HG03064 (cell line): Measurements from ENCODE around the gene TTC13.
"Not testable (repeated sequence)": the region's sequence is repeated elsewhere in the genome, so short reads cannot be mapped to it uniquely, and the experiment has no call there.

Source experiments
- ATAC-seq: cut with Tn5 transposase; IDR thresholded peaks from one replicate; pipeline ENCODE4 v1.9.1; 2021; ENCODE audit warnings: low read depth; ENCODE audit not compliant: unreplicated experiment

TTC13 gene

DNA sequence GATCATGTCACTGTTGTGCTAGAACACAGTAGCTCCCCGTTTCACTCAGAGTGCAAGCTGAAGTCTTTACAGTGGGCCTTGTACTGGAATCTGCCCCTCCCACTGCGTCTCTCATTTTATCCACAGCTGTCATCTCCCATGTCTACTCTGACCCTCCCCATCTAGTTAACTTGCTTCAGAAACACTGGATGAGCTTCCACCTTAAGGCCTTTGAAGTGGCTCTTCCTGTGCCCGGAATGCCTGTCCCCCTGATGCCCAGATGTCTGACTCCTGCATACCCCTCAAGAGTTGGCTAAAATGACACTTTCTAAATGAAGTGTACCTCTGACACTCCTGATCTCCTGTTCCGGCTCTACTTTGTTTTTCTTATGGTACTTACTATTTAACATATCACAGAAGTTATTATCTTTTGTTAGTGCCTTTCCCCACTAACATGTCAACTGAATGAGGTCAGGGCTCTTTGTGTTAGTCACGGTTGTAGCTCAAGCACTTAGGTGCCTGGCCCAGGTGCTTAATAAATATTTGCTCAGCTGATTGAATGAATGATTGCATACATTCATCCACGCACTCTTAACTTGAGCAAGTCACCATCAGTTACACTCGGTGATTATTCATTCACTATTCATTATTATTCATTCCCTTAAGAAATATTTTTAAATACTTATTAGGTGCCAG is 13.6 kb upstream of the TTC13 start:
- ATAC-seq: no peak

DNA sequence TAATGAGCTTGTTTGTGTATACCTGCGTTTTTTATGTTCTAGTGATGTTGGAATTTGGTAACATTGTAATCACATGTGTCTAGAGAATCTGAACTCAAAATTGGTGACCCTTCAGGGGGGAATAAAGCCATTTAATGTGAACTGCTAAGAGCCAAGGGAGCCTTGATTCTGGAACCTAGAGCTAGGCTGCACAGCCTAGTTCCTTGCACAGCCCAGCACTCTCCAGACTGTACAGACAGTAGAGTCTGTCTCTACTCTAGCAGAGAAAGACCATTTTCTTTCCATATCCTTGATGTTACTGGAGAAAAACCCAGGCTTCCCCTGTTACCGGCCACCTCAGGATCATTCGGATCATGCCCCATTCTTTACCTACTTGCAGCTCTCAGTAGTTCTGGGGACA is 8.8 kb upstream of the TTC13 start:
- ATAC-seq: no peak

DNA sequence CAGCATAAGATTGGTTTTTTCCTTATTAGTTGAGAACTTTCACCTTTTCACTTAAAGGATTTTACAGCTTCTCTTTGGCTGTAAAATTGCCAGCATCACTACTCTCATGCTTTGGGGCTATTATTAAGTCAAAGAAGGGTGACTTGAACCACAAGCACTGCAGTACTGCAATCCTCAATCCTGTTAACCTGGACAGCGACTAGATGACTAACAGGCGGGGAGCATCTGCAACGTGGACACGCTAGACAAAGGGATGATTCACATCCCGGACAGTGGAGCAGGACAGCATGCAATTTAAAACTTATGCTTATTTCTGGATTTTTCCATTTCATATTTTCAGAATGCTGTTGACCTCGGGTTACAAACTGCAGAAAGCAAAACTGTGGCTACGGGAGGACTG is 8.3 kb upstream of the TTC13 start:
- ATAC-seq: no peak

DNA sequence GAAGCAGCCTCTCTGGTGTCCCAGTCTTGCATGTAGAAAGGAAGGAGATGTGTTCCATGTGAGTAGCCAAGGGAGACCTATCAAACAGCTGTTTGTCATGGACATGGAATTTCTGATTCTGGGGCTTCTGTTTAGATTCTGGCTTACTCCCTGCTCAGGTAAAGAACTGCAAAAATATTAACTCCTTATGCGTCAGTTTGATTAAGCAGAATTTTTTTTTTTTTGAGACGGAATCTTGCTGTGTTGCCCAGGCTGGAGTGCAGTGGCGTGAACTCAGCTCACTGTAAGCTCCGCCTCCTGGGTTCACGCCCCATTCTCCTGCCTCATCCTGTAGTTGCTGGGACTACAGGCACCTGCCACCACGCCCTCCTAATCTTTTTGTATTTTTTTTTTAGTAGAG is 7.0 kb upstream of the TTC13 start:
- ATAC-seq: no peak

DNA sequence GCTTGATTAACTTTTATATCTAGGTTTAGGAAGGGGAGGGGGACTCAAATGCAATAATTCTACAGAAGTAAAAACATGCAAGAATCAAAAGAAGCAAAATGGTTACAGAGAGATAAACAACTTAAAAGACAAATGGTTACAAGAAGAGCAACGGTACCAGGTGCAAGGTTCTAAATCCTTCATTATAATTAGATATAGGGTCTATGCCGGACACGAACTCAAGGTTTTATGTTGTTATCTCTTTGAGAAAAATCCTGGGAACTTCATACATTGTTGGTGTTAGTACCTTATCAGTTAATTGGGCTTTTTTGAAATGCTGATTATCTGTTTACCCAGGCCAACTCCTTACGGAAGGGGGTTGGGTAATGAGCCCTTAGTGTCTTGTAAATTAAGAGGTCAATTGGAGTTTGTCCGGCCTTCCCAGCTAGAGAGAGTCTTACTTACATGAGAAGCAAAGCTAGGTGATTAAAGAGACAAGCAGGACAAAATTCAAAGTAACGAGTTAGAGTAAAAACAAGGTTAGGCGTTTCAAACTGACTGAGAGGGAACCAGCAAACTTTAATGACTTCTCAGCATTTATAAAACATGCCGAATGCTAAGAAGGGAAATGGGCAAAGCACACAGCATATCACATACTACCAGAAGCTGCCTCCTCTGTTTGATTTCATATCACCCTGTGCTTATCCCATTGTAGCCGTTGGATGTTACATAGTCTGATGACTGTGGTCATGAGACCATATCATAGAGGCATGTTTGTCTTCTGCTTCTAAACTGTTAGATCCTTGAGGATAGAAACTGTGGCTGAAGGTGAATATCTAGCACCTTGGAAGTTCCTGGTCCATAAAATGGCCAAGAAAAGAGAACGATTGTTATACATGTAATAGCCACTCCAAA is 6.2 kb upstream of the TTC13 start:
- ATAC-seq: not testable (repeated sequence)

DNA sequence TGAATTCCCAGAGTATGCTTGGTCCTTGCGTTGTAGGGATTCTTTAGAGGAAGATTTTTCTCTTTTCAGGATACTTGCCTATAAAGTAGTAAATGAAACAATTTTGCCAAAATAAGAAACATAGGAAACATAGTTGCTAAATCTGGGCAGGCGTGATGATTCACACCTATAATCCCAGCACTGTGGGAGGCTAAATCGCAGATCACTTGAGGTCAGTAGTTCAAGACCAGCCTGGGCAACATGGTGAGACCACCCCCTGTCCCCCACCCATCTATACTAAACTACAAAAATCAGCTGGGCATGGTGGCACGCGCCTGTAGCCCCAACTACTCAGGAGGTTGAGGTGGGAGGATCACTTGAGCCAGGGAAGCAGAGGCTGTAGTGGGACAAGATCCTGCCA is 5.2 kb upstream of the TTC13 start:
- ATAC-seq: no peak

DNA sequence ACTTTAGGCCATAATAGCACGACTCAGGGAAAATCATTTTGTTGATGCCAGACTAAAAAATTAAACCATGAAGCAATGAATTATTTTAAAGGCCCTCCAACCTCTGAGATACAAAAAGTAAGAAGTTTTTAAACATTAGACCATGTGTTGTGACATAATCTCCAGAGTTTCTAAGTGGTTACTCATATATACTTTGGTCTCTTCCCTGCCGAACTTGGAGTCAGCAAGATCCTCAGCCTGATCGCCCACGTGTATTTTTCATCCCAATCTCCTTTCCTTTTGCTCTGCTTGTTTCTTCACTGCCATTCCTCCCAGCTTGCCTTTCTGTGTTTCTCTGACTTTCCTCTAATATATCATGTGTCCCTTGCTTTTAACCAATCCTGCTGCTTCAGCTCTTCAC is 4.0 kb upstream of the TTC13 start:
- ATAC-seq: no peak

DNA sequence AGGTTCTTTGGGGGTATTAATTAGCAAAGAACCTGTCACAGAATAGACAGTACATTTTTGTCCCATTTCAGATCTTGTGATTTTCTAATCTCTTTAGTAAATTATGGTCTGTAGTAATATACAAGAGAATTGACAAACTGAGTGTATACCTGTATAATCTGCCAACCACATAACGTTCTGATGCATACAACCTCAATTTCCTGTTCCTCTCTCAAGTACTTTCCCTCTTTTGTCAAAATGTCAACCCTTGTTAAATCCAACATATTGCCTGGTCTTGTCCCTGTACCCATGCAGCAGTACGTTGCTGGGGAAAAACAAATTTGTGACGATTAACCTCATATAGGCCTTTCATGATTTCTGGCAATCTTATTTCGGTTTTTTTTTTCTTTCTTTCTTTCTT is 1.3 kb upstream of the TTC13 start:
- no peak for ATAC-seq

DNA sequence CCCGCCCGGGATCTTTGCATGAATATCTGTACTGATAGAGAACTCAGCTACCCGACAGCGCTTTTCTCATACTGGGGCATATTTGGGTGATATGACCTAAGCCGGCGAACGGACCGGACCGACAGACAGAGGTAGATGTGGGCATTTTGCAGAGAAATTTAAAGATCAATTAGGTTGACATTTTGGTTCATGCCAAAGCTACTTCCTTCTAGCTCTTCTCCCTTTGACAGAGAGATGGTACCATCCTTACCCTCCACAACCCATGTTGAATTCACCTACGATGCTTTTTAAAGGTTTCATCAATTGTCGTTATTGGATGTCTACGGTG is 692 bp upstream of the TTC13 start:
- ATAC-seq: no peak

DNA sequence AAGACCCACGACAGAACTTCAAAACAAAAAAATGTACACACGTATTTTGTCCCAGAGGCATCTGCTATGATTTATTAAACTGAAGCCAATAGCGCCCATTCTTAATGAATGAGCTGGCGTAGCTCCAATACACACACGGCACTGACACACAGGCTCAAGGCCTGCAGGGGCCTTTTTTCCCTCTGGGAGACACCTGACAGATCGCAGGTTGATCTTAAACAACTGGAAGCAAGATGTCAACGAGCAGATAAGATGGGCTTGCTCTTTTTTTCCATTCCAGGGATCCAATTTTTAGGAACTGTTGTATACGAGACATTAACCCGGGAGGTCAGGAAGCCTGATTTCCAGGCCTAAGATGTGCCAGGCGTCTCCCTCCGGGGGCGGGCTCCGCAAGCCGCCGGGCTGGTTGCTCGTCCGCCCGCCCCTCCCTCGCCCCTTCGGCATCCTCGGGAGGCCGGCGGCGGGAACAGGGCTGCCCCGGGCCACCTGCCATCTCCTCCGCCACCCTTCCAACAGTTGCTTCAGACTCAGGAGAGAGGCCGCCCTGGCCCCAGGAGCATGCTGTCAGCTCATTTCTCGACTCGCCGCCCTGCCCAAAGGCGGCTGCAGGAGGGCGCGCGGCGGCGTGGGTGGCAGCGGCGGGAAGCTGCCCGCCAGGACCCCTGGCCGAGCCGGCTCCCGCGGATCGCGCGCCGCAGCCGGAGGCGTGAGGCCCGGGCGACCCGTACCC is 735 bp downstream of the TTC13 start:
- peak; percentile 11 for ATAC-seq

DNA sequence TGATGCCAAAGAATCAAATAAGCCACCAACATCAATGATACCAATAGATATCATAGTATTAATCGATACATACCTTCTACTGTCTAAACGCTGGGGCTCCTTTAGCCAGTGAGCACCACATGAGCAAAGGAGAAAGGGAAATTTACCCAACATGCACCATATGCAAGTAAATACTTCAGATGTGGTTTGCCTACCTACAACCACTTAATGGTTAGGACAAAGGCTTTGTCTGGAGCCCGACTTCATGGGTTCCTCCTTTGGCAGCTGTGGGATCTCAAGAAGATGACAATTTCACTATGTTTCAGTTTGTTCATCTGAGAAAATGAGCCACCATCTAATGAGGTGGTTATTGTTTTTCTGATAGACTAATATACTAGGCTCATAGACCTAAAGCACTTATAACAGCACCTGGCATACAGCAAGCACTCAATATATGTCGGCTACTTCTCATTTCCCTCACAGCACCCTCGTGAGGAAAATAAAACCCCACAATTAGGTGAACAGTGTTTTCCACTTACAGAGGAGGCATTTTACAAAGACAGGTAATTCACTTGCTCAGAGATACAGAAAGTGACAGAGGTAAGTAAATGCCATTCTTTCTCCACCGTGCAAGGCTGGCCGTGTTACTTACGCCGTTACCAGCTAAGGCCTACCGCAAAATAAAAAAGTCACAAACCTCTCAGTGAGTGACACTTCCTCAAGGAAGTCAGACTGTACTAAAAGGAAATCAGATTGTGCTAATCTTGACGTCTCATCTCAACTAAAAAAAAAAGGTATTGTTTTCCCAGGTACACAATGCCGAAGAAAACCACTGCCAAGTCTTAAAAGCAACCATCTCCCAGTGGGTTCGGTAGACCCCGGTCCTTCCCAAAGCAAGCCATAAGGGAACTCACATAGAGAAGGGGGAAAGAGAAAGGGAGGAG is 1.6 kb downstream of the TTC13 start:
- no peak for ATAC-seq

DNA sequence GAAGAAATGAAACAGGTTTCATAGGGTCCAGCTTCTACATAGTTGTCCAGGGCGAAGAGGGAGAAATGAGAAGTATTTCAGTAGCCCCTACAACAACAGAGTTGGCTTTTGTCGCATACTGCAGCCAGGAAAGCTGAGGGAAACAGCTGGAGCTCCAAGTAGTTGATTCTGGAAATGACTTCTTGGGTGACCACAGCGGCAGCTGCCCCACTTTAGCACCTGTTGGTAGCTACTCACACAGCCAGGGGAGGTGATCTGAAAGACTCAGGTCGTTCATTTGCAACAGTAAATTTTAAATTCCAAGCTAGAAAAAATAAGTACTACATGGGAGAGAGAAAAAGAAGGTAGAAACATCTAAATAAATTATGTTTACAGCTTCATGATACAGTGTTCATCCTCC is 2.3 kb downstream of the TTC13 start:
- ATAC-seq: no peak

DNA sequence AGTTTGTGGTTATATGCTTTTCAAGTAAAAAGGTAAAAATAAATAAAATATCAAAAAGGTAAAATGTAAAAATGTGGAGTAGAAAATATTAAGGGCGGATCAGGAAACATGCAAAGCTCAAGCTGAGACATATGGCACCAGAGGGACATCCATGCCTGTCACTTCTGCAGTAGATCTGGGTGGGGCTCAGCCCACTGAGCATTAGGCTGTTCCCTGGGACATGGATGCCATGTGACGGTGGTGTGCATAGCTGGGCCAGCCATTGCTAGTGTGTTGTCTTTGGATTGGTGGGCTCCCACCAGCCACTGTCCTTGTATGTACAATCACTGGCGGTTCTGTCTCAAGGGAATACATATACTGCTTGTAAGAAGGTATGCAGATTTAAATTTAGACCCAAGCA is 3.0 kb downstream of the TTC13 start:
- ATAC-seq: no peak

DNA sequence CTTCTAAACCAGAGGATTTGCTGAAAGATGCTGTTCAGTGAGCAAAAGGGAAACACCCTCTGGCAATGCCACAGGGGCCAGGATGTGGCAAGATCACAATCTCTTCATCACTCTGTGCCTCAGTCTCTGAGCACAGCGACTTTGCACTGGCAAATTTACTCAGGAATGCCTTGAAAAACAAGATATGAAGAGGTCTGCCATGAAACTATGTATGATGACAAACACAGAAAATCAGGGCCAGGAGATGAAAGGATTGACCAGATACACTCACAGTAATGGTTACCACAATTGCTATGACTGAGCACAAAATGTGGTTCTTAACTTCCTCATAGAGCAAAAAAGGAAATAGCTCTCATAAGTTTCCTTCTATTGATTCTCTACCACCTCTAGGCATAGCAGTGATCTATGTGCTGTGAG is 5.8 kb downstream of the TTC13 start:
- ATAC-seq: peak; percentile 58

DNA sequence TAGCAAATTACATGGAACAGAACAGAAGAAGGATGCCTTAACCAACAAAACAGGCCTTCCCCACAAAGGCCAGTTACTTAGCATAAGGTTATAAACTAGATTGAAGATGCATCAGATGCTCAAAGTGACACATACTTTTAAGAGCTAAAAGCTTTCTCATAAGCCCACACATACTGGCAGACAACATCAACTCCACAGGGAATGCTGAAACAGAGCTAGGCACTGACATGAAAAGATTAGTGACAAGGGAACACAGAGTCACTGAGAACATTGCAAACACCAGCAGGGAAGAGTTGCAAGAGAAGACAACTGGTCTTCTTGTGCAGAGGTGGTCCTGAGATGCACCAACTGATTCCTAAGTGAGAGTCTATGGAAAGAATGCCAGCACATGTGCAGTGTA is 6.9 kb downstream of the TTC13 start:
- ATAC-seq: no peak

DNA sequence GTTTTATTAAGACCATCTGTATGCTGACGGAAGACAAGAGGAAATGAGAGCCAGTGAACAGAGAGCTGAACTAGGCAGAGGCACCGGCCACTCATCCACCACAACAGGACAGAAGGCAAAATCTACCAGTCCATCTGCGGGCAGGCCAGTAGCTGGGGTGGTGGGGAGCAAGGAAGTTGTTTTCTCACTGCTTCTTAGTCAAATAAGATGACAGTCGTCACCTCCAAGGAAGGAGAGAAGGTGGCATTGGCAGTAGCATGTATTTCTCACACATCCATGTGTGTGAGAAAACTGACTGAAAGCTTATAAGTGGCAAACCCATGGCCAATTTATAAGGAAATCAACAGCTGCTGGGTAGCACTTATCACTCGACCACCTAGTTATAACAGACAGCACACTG is 8.2 kb downstream of the TTC13 start:
- ATAC-seq: no peak

DNA sequence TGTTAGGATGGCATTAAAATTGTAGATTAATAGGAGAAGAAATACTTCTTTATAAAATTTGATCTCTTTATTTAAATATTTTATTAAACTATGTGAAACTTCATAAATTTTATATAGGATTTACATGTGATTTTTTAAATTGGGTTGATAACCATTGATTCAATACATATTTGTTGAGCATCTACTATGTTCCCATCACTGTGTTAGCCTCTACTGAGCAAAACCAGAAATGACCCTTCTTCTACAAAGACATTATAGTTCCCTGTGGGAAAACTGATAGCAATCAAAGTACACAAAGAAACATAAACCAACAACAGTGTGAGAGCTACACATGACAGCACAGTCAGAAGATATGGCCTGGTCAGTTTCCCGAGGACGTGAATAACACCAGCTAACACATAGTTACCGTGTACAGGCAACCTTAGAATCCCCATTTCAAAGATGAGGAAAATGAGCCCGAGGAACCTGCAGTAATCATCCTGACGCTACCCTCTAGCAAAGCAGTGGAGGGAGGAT is 12.2 kb downstream of the TTC13 start:
- ATAC-seq: no peak

DNA sequence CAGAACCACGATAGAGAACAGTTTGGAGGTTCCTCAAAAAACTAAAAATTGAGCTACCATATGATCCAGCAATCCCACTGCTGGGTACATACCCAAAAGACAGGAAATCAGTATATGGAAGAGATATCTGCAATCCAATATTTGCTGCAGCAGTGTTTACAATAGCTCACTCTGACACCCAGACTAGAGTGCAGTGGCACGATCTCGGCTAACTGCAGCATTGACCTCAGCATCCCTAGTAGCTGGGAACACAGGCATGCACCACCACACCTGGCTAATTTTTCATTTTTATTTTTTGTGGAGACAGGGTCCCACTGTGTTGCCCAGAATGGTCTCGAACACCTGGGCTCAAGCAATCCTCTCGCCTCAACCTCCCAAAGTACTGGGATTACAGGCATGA is 13.1 kb downstream of the TTC13 start:
- ATAC-seq: no peak

DNA sequence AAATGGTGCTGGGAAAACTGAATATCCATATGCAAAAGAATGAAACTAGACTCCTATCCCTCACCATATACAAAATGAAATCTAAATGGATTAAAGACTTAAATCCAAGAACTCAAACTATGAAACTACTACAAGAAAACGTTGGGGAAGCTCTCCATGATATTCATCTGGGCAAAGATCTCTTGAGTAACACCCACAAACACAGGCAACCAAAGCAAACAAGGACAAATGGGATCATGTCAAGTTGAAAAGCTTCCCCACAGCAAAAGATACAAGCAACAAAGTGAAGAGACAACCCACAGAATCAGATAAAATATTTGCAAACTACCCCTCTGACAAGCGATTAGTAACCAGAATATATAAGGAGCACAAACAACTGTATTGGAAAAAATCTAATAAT is 13.8 kb downstream of the TTC13 start:
- no peak for ATAC-seq

DNA sequence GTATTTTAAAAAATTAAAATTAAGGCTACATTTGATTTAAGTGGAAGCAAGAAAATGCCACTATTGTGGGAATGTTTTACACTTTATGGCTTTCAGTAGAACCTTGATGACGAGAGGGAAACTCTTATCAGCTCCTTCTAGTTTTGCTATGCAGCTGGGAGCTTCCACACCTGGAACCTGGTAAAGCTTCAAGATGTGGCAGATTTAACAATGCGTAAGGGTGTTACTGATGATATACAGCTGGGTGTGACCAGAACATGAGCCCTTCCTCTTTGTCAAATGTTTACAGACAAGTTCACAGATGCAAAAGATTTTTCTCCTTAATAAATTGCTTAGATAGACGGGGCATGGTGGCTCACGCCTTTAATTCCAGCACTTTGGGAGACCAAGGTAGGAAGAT is 20.3 kb downstream of the TTC13 start:
- no peak for ATAC-seq
